NCI-H226 (cell line): ENCODE data around the gene NXPH4.

ENCODE experiments used
- DNase-seq: peaks from one replicate; pipeline ENCODE4 v3.0.0-alpha.2; 2015

NXPH4 gene

DNA sequence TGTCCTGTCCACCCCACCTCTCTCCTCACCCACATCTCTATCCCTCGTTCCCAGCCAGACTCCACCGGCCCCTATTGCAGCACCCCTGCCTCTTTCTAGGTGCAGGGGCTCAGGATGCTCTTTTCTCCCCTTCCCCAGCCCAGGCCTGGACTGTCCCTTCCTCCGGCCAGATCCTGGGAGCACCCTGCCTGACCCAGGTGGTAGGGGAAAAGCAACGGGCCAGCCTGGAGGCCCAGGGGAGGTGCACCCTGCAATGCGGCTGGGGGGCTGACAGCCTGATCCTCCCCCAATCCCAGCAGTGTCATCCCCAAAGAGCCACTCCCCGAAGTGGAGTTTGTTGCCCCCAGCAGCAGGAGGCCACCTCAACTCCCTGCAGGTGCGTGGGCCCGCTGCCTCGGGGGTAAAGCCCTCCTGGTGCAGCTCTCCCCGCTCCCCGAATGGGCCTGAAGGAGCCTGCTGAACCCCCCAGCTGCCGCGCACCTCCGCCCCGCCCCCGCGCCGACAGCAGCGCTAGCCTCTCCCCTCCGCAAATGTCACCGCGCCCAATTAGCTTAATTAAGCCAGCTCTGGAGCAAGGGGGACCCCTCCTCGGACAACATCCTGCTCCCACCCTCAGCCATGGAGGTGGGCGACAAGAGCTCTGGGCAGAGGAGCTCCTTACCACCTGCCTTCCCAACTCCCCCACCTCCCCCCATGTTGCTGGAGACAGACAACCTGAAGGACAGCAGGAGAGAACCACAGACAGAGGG lies 4.7 kb downstream of the NXPH4 start:
- no peak for DNase-seq

DNA sequence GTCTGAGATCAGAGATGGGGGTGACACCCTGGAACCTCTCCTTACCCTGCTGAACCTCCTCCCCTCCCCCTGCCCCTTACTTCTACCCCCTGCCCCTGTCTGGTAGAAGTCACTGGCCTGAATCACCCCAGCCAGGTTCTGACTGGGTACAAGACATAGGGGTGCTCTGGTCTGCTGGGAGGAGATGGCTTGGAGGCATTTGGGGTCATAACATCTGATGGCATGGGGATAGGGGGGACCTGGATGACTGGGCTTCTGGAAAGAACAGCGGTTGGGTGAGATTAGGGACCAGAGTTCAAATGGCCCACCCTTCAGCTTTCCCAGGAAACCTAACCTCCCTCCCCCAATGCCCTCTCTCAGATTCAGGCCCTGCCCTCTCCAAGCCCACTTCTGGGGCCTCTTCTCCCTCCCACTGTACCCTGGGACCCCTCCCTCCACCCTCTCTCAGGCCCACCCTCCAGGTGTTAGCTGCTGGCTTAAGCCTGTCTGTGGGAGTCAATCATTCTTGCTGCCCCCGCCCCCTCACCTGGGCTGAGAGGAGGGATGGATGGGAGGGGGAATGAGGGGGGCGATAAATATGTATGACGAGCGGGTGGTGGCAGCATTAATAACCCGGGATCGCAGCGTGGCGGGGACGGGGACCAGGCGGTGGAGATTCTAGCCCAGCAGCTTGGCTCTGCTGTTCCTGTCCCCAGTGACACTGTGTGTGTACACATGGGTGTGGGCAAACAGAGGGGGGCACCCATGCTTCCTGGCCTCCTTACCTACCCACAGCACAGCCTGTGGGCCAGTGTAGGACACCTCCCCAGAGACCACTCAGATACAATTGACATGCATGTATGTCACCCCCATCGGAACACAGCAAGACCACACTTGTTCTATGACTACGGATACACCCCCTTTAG lies 5.9 kb downstream of the NXPH4 start:
- DNase-seq = no peak

DNA sequence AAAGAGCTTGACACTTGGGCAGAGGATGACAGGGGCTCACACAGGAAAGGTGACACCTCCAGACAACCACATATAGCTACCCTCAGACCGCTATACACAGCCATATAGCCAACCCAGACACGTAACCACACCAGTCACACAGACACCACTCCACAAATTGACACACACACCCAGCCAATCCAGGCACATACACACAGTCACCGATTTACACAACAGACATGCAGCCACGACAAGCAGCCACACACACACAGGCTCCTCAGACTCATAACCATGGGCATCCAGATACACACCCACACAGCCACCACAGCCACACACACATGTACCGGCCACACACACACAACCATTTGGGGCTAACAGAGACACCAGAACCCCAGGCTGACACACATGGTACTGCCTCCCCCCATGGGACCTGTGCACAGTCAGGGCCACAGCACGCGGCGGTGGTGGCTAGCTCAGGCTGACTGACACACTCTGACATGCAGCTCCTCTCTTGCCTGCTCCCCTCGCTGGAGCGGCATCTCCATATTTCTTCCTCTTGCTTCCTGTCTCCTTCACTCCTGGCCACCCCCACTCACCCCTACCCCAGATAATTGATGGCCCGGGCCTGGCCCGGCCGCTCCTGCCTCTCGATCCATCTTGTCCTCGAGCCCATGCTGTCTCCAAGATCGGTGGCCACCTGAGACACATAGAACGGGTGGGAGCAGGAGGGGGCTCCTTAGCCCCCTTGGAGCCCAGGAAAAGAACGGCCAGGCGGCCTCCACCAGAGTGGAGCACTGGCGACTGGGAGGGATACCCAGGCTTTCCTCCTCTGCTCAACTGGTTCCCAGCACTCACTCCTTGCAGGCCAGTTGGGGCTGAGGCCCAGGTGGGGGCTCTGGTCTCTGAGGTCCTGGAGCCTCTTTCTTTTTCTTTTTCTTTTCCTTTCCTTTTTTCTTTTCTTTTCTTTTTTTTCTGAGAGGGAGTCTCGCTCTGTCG lies 6.9 kb downstream of the NXPH4 start:
- no peak for DNase-seq

DNA sequence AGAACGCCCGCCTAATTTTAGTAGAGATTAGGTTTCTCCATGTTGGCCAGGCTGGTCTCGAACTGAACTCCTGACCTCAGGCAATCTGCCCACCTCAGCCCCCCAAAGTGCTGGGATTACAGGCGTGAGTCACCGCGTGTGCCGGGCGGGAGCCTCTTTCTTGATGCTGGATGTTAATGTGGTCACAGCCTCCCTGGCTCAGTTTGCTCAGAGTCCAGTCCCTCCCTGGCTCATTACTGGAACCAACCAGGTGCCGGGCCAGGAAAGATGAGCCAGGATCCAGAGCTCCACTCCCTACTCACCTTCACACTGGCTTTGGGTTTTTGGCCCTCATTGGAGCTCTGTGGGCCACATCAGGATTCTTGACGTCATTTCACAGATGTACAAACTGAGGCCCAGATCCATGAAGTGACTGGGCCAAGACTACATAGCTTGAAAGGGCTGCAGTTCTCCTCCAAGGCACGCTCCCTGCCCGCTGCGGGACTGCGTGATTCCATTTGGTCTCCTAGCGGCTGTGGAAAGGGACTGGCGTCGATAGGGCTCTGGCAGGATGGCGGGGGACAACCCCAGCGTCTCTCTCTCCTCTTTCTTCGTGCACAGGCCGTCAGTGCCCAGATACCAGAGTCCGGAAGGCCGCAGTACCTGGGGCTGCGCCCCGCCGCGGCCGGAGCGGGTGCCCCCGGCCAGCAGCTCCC lies 7.8 kb downstream of the NXPH4 start:
- no peak for DNase-seq

DNA sequence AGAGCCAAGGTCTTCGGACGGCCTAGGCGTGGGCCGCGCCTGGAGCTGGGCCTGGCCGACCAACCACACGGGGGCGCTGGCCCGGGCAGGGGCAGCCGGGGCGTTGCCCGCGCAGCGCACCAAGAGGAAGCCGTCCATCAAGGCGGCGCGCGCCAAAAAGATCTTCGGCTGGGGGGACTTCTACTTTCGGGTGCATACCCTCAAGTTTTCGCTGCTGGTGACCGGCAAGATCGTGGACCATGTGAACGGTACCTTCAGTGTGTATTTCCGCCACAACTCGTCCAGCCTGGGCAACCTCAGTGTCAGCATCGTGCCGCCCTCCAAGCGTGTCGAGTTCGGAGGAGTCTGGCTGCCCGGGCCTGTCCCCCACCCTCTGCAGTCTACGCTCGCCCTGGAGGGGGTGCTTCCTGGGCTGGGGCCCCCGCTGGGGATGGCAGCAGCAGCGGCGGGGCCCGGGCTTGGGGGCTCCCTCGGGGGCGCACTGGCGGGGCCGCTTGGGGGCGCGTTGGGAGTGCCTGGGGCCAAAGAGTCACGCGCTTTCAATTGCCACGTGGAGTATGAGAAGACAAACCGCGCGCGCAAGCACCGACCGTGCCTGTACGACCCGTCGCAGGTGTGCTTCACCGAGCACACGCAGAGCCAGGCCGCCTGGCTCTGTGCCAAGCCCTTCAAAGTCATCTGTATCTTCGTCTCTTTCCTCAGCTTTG lies 8.5 kb downstream of the NXPH4 start:
- DNase-seq = no peak

DNA sequence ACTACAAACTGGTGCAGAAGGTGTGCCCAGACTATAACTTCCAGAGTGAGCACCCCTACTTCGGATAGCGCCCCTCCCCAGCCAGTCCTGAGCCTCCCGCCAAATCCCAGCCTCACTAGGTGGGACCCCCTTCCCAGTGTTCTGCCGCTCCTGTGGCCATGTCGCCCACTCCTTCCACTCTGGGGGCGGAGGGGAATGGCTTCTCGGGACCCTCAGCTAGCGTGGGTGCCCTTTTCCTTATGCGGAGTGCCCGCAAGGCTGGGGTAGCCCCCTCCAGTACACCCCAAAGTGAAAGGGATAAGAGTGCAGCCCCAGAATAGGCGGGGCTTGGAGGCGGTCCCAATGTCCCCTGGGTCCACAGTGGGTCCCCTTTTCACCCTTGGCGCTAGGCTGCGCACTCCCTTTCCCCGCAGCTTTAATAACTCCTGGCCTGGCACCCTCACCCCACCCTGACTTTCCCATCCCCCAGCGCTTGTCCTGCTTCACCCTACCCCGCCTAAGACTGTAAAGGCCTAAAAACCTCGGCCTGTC lies 9.2 kb downstream of the NXPH4 start:
- no peak for DNase-seq

DNA sequence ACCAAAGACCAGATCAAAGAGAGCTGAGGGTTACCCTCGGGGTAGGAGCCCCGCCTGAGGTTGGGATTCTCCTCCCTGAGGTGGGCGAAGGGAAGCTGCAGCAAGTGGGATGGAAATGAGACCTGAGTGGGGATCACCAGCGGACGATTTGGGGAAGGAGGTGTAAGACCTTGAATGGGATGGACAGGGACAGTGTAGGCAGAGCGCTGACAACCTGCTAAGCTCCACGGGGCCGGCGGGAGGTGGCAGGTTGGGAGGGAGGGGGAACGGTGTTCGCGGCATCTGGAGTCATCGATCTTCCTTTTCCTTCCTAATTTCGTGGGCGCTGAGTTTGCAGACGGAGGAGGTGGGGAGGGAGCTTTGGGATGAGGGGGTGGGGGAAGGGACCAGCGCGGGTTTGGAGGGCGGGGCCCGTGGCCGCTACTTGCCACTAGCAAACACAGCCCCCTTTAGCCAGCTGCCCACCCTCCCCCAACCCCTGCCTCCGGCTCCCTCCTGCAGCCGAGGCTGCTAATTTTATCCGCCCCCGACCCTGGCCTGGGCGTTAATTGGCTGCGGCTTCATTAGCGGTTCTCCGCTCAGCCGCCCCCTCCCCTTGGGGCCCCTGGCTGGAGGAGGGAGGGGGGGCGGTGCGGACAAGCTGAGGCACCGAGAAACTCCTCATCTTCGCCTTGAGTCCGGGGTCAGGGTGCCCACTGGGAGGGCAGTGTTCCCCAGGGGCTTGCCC lies 10.2 kb downstream of the NXPH4 start:
- DNase-seq = no peak

DNA sequence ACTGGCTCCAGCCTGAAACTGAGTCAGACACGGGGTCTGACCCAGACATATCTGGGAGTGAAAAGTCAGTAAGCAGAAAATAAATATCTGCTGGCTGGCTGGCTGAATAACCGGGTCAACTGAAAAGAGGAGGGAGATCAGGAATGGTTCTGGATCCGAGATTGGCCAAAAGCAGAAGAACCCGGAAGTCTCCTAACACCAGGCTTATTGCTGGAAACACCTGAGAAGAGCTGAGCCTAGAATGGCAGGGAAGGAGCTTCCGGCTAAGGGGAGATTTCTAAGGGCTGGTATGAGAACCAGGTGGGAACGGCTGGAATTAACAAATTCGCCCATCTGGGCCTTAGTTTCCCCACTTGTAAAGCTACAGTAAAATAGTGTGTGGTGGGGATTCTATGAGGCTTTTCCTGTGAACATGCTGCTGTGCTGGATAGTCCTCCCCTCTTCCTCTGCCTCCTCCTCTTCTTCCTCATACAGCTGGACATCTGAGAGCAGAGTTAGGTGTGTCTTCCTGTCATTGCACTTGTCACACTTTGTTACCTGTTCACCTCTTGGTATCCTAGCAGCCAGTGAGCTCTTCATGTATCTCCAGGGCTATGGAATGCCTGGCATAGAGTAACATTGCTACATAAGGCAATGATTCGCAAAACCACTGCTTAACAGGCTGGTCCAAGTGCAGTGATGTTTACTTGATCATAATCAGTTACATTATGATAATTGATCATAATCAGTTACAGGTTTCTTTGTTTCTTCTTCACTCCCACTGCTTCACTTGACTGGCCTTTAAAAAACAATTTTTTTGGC lies 10.9 kb downstream of the NXPH4 start:
- no peak for DNase-seq

DNA sequence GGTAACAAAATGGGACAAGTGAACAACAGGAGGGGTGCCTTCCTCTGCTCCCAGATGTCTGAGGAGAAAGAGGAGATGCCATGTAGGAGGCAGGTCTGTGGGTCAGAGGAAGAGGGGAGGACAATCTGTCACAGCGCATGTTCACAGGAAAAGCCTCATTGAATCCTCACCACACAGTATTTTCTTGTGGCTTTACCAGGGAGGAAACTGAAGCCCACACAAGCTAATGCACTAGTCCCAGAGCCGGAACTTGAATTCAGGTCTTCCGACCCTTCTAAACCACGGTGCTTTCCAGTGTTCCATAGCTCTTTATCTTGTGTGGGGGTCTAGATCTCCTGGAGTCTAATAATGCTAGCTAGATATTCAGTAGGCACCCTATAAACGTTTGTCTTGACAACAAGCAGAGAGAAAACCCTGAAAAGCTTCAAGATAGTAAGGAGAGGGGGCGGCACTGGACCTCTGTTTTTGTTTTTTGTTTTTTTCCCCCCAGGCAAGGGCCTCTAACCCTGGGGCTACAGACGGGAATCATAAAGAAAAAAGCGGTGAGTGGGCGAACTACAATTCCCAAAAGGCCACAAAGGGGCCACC lies 12.5 kb downstream of the NXPH4 start:
- no peak for DNase-seq

DNA sequence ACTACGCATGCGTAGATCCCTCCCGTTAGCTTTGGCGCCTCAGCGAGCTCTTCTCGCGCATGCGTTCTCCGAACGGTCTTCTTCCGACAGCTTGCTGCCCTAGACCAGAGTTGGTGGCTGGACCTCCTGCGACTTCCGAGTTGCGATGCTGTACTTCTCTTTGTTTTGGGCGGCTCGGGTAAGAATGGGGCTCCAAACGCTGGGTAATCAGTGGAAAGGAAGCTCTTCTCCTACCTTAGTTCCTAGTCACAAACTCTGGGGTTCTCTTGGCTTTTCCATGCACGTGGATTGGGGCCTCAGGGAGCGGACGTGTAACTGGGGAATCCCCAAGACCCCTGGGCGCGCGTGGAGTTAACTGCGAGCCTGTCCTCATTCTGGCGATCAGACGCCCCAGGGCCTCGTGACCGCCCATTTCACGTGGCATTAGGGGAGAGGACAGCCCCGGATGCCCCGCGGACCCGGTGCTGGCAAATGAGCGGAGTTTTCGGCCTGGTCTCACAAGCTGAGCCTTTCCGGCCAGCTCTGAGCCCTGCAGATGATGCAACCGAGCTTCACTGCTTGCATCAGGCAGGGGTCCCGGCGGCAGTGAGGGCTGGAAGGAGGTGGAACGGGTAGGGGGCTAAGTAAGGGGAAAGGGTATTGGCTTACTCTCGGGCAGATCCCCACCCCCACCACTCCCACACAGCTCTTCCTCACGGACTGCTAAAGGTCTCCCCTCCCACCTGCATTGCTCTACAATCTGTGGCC lies 13.2 kb downstream of the NXPH4 start, which contains the start of gene SHMT2:
Gene SHMT2, plus strand, starts transcription at position 78 of the 747 bp plus-strand sequence. Its CDS starts 68 bp downstream, at position 146.
- peak; percentile 91 for DNase-seq

DNA sequence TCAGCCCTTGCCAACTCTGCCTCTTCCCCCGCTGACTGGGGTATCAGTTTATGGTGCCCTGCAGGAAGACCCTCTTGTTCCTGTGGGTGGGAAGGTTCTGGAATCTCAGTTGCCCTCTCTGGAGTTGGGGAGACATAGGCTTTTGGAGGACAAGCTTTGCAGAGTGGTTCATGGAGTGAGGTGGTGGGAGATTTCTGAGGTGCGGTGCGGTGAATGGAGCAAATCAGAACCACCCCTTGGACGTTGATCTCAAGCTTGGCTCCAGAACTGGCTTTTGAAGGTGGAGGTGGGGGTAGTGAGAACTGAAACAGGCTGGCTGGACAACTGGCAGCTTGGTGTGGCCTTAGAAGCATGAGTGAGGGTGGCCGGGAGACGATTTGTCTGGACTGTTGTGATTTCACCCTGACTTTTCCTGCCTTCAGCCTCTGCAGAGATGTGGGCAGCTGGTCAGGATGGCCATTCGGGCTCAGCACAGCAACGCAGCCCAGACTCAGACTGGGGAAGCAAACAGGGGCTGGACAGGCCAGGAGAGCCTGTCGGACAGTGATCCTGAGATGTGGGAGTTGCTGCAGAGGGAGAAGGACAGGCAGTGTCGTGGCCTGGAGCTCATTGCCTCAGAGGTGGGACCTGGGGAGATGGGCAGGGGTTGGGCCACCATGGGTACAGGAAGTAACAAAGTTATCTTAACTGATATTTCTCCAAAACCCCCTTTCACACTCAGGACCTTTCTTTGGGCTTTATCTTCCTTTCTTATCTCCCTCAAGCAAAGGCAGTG lies 14.0 kb downstream of the NXPH4 start:
- DNase-seq = no peak

DNA sequence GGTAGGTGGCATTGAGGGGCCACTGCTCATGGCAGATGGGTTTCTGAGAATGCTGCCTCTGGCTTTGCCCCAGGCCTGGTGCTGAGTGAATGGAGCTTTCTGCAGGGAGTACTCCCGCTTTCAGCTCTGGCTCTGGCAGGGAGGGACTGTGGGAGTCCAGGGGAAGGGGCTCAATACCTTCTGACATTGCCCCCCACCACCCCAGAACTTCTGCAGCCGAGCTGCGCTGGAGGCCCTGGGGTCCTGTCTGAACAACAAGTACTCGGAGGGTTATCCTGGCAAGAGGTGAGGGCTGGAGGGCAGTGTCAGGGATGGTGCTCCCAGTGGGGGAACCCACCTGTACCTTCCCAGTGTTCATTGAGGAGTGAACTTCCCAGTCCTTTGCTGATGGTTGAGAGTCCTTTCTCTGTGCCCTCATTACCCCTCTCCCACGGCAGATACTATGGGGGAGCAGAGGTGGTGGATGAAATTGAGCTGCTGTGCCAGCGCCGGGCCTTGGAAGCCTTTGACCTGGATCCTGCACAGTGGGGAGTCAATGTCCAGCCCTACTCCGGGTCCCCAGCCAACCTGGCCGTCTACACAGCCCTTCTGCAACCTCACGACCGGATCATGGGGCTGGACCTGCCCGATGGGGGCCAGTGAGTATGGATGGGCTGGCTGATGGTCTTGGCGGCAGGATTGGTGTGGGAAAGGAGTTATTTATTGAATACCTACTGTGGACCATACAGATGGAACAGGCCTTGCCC lies 14.9 kb downstream of the NXPH4 start:
- DNase-seq = no peak

DNA sequence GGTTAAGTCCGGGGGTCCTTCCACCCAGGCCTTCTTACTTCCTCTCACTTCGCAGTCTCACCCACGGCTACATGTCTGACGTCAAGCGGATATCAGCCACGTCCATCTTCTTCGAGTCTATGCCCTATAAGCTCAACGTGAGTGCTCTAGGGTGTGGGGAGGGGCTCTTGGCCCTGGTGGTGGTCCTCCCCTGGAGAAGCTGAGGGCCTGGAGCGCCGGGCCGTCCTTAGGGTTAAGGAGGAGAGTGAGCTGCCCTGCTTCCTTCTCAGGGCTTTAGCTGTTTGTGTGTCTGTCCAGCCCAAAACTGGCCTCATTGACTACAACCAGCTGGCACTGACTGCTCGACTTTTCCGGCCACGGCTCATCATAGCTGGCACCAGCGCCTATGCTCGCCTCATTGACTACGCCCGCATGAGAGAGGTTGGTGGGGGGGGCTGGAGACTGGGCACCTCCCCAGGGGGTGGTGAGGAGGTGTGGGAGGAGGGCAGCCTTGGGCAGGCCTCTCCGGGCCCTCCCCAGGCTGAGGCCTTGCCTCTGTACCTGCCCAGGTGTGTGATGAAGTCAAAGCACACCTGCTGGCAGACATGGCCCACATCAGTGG lies 15.7 kb downstream of the NXPH4 start:
- no peak for DNase-seq

DNA sequence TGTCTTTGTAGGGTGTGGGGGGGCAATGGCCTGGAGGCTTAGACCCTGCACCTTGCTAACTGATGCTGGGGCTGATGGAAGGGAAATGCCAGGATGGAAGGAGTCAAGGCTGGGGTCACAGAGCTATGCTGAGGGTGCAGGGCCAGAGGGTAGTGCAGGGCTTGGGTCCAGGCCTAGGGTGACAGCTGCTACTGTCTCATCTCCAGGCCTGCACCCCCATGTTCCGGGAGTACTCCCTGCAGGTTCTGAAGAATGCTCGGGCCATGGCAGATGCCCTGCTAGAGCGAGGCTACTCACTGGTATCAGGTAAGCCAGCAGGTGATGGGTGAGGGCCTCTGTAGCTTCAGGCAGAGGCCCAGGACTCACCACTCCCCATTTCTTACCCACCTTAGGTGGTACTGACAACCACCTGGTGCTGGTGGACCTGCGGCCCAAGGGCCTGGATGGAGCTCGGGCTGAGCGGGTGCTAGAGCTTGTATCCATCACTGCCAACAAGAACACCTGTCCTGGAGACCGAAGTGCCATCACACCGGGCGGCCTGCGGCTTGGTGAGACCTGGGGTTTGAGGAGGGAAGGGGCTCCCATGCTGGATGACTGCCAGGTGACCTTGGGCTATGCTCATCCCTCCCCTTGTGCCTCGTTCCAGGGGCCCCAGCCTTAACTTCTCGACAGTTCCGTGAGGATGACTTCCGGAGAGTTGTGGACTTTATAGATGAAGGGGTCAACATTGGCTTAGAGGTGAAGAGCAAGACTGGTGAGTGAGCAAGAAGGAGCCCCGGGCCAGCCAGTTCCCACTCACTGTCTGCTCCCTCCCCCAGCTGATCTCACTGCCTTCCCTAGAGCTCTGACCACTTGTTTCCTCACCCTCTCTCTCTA lies 17.0 kb downstream of the NXPH4 start:
- DNase-seq = peak; percentile 68

DNA sequence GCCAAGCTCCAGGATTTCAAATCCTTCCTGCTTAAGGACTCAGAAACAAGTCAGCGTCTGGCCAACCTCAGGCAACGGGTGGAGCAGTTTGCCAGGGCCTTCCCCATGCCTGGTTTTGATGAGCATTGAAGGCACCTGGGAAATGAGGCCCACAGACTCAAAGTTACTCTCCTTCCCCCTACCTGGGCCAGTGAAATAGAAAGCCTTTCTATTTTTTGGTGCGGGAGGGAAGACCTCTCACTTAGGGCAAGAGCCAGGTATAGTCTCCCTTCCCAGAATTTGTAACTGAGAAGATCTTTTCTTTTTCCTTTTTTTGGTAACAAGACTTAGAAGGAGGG lies 17.6 kb downstream of the NXPH4 start:
- DNase-seq = no peak
